GM18502 (cell line): ENCODE measurements around the gene DCXR.

Experiments
- ATAC-seq: cut with Tn5 transposase; IDR thresholded peaks from one replicate; pipeline ENCODE4 v1.9.1; 2021; ENCODE audit warnings: mild to moderate bottlenecking; ENCODE audit not compliant: unreplicated experiment, poor library complexity

The DCXR gene

GRCh38 chr17:81990836-81991683, 46.4 kb downstream of the DCXR start:
- no peak for ATAC-seq

DNA sequence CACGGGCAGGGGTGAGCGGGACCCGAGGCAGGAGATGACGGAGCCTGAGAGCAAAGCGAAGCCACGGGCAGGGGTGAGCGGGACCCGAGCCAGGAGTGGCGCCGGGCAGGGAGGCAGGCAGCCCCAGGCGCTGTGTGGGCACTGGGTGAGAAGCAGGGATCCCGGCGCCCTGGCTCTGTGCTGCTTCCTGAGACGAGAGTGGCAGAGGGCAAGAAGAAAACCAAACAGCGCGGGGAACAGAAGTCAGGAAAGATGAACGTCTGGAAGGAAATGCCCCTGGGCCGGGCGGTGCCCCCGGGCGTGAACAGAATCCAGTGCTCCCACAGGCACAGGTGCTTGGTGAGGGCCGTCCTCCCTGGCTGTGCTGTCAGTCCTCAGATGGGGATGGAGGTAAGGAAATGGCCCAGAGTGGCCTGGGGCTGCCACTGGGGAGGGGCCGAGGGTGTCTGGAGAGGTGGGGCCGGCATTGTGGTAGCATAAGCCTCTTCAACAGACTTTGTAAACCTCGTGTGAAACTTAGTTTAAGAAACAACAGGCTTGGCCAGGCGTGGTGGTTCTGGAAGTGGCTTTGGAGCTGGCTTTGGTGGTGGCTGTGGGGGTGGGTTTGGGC, 50.2 kb downstream of the DCXR start:
- ATAC-seq, result no peak

DNA sequence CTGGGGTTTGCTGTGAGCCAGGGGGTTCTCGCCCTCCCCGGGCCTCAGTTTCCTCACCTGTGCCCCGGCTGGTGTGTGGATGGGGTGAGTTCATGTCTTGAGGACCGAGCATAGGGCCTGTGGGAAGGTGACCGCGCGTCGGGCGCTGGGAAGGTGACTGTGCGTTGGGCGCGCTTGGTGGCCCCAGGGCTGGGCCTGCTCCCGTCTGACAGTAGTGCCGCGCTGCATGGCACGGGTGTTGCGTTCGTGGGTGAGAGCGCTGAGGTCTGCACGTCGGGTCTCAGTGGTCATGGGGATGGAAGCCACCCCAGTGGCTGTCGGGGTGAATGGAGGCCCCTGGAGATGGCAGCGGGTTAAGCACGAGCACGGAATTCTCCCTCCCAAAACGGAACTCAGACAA, 50.9 kb downstream of the DCXR start:
- ATAC-seq, result no peak
